WTC11 (cell line): ENCODE data around the gene PPM1A. TPM values are rescaled to one million over a fixed set of nuclear protein-coding genes. Genes with fewer than 3 reads are reported as not detected.
"Not testable (repeated sequence)": the region's sequence is repeated elsewhere in the genome, so short reads cannot be mapped to it uniquely, and the experiment has no call there.

Experiments
- ATAC-seq: fragments of 200-7000 bp; cut with Tn5 transposase; 2 replicates; pipeline ENCODE4 v1.10.0; 2021; ENCODE audit warnings: mild to moderate bottlenecking, moderate library complexity
- CTCF ChIA-PET: fragments of 300-600 bp; sonication (Branson Sonifier 250); formaldehyde crosslinking; loops from one replicate; lab custom pipeline; 2021; ENCODE audit warnings: antibody characterized with exemption; lab: Charles Lee
- POLR2A ChIA-PET: fragments of 350-600 bp; sonication (Branson Sonifier 250); formaldehyde crosslinking; loops from one replicate; lab custom pipeline; 2021; ENCODE audit warnings: antibody characterized with exemption; lab: Charles Lee
- DNase-seq: peaks from one replicate; pipeline ENCODE4 v3.0.0; 2021; ENCODE audit warnings: low spot score
- H3K27ac Mint-ChIP-seq: 2 replicates; pipeline ENCODE4 v1.8.0; 2021; ENCODE audit warnings: mixed read lengths
- H3K27me3 Mint-ChIP-seq: 2 replicates; pipeline ENCODE4 v1.8.0; 2021; ENCODE audit warnings: low read depth, mild to moderate bottlenecking, moderate library complexity, mixed read lengths
- H3K36me3 Mint-ChIP-seq: 2 replicates; pipeline ENCODE4 v1.8.0; 2021; ENCODE audit warnings: mixed read lengths
- H3K4me1 Mint-ChIP-seq: 2 replicates; pipeline ENCODE4 v1.8.0; 2022; ENCODE audit warnings: mixed read lengths
- H3K4me3 Mint-ChIP-seq: 2 replicates; pipeline ENCODE4 v1.8.0; 2021; ENCODE audit warnings: mild to moderate bottlenecking, moderate library complexity, mixed read lengths
- H3K9me3 Mint-ChIP-seq: 2 replicates; pipeline ENCODE4 v1.8.0; 2021; ENCODE audit warnings: mixed read lengths
- ATF6 ChIP-seq: sonication (generic); formaldehyde crosslinking; IDR thresholded peaks from 2 replicates; pipeline ENCODE4 v1.8.1; 2023; ENCODE audit warnings: mild to moderate bottlenecking, missing genetic modification reagents
- CREB1 ChIP-seq: sonication (generic); formaldehyde crosslinking; IDR thresholded peaks from 2 replicates; pipeline ENCODE4 v1.8.0; 2023; ENCODE audit warnings: mild to moderate bottlenecking, missing genetic modification reagents
- E2F4 ChIP-seq: sonication (generic); formaldehyde crosslinking; IDR thresholded peaks from 2 replicates; pipeline ENCODE4 v1.8.1; 2022; ENCODE audit warnings: low read depth, mild to moderate bottlenecking, moderate library complexity, missing genetic modification reagents, borderline replicate concordance
- ETV6 ChIP-seq: sonication (generic); formaldehyde crosslinking; IDR thresholded peaks from 2 replicates; pipeline ENCODE4 v1.8.1; 2022; ENCODE audit warnings: mild to moderate bottlenecking, missing genetic modification reagents
- FOXK1 ChIP-seq: sonication (generic); formaldehyde crosslinking; IDR thresholded peaks from 2 replicates; pipeline ENCODE4 v1.8.0; 2022; ENCODE audit warnings: mild to moderate bottlenecking, moderate library complexity, missing genetic modification reagents
- FOXP1 ChIP-seq: sonication (generic); formaldehyde crosslinking; IDR thresholded peaks from 2 replicates; pipeline ENCODE4 v1.8.0; 2022; ENCODE audit warnings: missing genetic modification reagents, mild to moderate bottlenecking, moderate library complexity, borderline replicate concordance
- HMGA2 ChIP-seq: fragments of 250-450 bp; sonication (Bioruptor Pico); IDR thresholded peaks from 2 replicates; pipeline ENCODE4 v1.4.0; 2021; ENCODE audit warnings: mild to moderate bottlenecking, moderate library complexity
- IRF2 ChIP-seq: sonication (generic); formaldehyde crosslinking; IDR thresholded peaks from 2 replicates; pipeline ENCODE4 v1.8.0; 2022; ENCODE audit warnings: low read depth, missing genetic modification reagents, borderline replicate concordance
- MLX ChIP-seq: sonication (generic); formaldehyde crosslinking; IDR thresholded peaks from 2 replicates; pipeline ENCODE4 v1.8.1; 2023; ENCODE audit warnings: mild to moderate bottlenecking, missing genetic modification reagents, moderate library complexity
- MXD4 ChIP-seq: fragments of 250-450 bp; sonication (Bioruptor Pico); IDR thresholded peaks from 2 replicates; pipeline ENCODE4 v1.8.0; 2021; ENCODE audit warnings: mild to moderate bottlenecking, moderate library complexity, borderline replicate concordance
- MYBL2 ChIP-seq: sonication (generic); formaldehyde crosslinking; IDR thresholded peaks from 2 replicates; pipeline ENCODE4 v1.8.1; 2023; ENCODE audit warnings: mild to moderate bottlenecking, moderate library complexity, missing genetic modification reagents
- NFE2L1 ChIP-seq: sonication (generic); formaldehyde crosslinking; IDR thresholded peaks from 2 replicates; pipeline ENCODE4 v1.8.1; 2023; ENCODE audit warnings: missing genetic modification reagents
- NFYB ChIP-seq: sonication (generic); formaldehyde crosslinking; conservative IDR thresholded peaks from 2 replicates; pipeline ENCODE4 v1.8.0; 2022; ENCODE audit warnings: low read depth, missing genetic modification reagents
- NR2C2 ChIP-seq: sonication (generic); formaldehyde crosslinking; IDR thresholded peaks from 2 replicates; pipeline ENCODE4 v1.8.0; 2022; ENCODE audit warnings: mild to moderate bottlenecking, missing genetic modification reagents
- SMAD4 ChIP-seq: sonication (generic); formaldehyde crosslinking; IDR thresholded peaks from 2 replicates; pipeline ENCODE4 v1.8.0; 2022; ENCODE audit warnings: mild to moderate bottlenecking, missing genetic modification reagents
- ZNF219 ChIP-seq: sonication (generic); formaldehyde crosslinking; IDR thresholded peaks from 2 replicates; pipeline ENCODE4 v1.8.0; 2023; ENCODE audit warnings: missing genetic modification reagents, mild to moderate bottlenecking, borderline replicate concordance
- ZNF263 ChIP-seq: sonication (generic); formaldehyde crosslinking; IDR thresholded peaks from 2 replicates; pipeline ENCODE4 v1.8.1; 2022; ENCODE audit warnings: low read depth, mild to moderate bottlenecking, moderate library complexity, missing genetic modification reagents
- ZNF423 ChIP-seq: fragments of 250-450 bp; sonication (Bioruptor Pico); IDR thresholded peaks from 2 replicates; pipeline ENCODE4 v2.1.2; 2022; ENCODE audit warnings: mild to moderate bottlenecking, moderate library complexity
- total RNA-seq: library from RNA; stranded (reverse); gene quantifications from 3 replicates; pipeline ENCODE4 v1.2.3, GENCODE V29; 2021
- TF ChIP-seq, protein P1 (sequence below): sonication (generic); formaldehyde crosslinking; IDR thresholded peaks from 2 replicates; pipeline ENCODE4 v1.8.0; 2022; ENCODE audit warnings: mild to moderate bottlenecking, missing genetic modification reagents
- TF ChIP-seq, protein P2 (sequence below): fragments of 250-450 bp; sonication (Bioruptor Pico); conservative IDR thresholded peaks from 2 replicates; pipeline ENCODE4 v1.9.0; 2021; ENCODE audit warnings: mild to moderate bottlenecking
- TF ChIP-seq, protein P3 (sequence below): sonication (generic); formaldehyde crosslinking; IDR thresholded peaks from 2 replicates; pipeline ENCODE4 v1.8.1; 2023; ENCODE audit warnings: mild to moderate bottlenecking, missing genetic modification reagents

PPM1A gene
- total RNA-seq, 1 experiment from 2014 or later = 52.5 TPM

- Mint-ChIP-seq H3K4me3 (no peak overlapping the region), H3K4me1 (peaks cover 73% of the 10 kb centered on the region), H3K36me3 (peaks cover 11% of the 10 kb centered on the region), H3K27me3 (no peaks in the 10 kb centered on the region), H3K9me3 (peaks cover 14% of the 10 kb centered on the region), H3K27ac (0 out of 2 replicates have a peak overlapping the region, but pooled peaks have one; percentile 50)
- TF ChIP-seq E2F4 (CRISPR knock-in tag) (no peak), MXD4 (CRISPR knock-in tag) (no peak)
- TF ChIP-seq, protein P1, sequence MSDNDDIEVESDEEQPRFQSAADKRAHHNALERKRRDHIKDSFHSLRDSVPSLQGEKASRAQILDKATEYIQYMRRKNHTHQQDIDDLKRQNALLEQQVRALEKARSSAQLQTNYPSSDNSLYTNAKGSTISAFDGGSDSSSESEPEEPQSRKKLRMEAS (CRISPR knock-in tag) = 0 out of 2 replicates have a peak, but pooled peaks have one; percentile 26
- CTCF ChIA-PET = interaction anchor here (1.0 to 2.6 kb wide), 3 partner anchors 13 to 49 kb away, joined by 6 to 21 read pairs (median 8); no protein-coding TSS in a partner anchor
- no peak for DNase-seq
- ATAC-seq = peak; percentile 15
- POLR2A ChIA-PET = no interaction called here
Observed at GRCh38 chr14:60315196-60315990, 66.4 kb downstream of the PPM1A start.

DNA sequence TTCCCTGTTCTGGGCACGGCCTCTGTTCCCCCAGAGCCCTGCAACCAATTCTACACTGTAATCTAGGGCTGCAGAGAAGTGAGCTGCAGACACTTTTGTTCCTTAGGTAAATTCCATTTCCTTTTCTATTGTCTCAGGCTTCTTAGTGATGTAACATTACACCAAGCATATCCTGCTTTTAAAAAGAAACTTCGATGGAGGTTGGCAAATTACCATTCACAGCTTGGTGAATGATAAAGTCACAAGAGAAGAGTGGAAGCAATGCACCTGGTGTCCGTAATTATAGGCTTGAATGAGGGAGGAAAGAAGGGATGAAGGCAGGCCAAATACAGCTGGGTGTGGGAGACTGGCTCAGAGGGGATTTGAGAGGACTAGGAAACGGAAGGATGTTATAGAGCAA, 68.6 kb downstream of the PPM1A start:
- CTCF ChIA-PET = interaction anchor here (0.7 to 2.6 kb wide), 6 partner anchors 10 to 189 kb away, joined by 3 to 21 read pairs (median 6); no protein-coding TSS in a partner anchor
- Mint-ChIP-seq H3K27me3 (no peaks in the 10 kb centered on the region; the same call in 1 of the 2 replicates), H3K9me3 (peaks cover 21% of the 10 kb centered on the region), H3K27ac (peak overlapping the region; percentile 97), H3K4me1 (peaks cover 59% of the 10 kb centered on the region), H3K36me3 (peaks cover 19% of the 10 kb centered on the region), H3K4me3 (peak overlapping the region; percentile 31)
- ATAC-seq = peak; percentile 77
- DNase-seq = no peak
- POLR2A ChIA-PET = interaction anchor here (0.8 to 1.1 kb wide), 3 partner anchors 69 to 226 kb away, joined by 3 to 6 read pairs (median 4); partner anchors contain the start of genes PCNX4 and PPM1A
- TF ChIP-seq FOXP1 (CRISPR knock-in tag) = no peak
- TF ChIP-seq, protein P2, sequence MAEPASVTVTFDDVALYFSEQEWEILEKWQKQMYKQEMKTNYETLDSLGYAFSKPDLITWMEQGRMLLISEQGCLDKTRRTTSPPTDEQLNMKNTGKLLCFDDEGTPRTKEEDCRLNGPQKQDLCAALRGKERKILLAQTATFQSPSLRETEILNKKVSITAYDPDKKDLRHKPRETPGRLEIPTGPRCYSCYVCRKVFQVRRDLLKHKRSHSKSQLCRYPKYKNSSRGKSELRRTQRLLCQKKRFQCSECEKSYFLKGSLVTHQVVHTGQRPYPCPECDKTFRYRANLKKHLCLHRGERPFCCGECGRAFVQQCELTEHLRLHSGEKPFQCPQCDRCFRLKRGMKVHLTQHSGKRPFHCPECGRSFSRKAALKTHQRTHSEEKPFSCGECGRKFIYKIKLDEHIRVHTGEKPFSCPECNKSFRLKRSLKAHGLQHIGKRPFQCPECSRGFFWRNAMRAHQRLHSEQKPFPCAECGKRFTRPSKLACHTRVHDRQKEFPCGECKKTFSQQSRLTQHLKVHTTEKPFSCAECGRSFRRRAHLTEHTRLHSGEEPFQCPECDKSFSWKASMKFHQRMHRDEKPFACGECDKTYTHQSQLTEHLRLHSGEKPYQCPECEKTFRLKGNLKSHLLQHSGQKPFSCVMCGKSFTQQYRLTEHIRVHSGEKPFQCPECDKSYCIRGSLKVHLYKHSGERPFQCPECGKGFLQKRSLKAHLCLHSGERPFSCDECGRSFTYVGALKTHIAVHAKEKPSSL (CRISPR knock-in tag) = no peak
- no peak for TF ChIP-seq ATF6 (CRISPR knock-in tag)
- no peak for TF ChIP-seq NR2C2 (CRISPR knock-in tag)
- no peak for TF ChIP-seq MLX (CRISPR knock-in tag)
- no peak for TF ChIP-seq NFYB
- no peak for TF ChIP-seq ZNF219 (CRISPR knock-in tag)
- TF ChIP-seq IRF2 = no peak
- peak; percentile 43; the same call in 1 of the 2 replicates for TF ChIP-seq FOXK1 (CRISPR knock-in tag)
- TF ChIP-seq, protein P3, sequence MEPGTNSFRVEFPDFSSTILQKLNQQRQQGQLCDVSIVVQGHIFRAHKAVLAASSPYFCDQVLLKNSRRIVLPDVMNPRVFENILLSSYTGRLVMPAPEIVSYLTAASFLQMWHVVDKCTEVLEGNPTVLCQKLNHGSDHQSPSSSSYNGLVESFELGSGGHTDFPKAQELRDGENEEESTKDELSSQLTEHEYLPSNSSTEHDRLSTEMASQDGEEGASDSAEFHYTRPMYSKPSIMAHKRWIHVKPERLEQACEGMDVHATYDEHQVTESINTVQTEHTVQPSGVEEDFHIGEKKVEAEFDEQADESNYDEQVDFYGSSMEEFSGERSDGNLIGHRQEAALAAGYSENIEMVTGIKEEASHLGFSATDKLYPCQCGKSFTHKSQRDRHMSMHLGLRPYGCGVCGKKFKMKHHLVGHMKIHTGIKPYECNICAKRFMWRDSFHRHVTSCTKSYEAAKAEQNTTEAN (CRISPR knock-in tag) = 0 out of 2 replicates have a peak, but pooled peaks have one; percentile 22
- no peak for TF ChIP-seq SMAD4
- TF ChIP-seq ZNF423 (CRISPR knock-in tag) = no peak
- no peak for TF ChIP-seq NFE2L1 (CRISPR knock-in tag)
- TF ChIP-seq CREB1 (CRISPR knock-in tag) = no peak
- no peak for TF ChIP-seq HMGA2
- 0 out of 2 replicates have a peak, but pooled peaks have one; percentile 50 for TF ChIP-seq MYBL2 (CRISPR knock-in tag)
- TF ChIP-seq ZNF263 (CRISPR knock-in tag) = no peak
- TF ChIP-seq ETV6 (CRISPR knock-in tag) = peak; percentile 57; the same call in 1 of the 2 replicates

DNA sequence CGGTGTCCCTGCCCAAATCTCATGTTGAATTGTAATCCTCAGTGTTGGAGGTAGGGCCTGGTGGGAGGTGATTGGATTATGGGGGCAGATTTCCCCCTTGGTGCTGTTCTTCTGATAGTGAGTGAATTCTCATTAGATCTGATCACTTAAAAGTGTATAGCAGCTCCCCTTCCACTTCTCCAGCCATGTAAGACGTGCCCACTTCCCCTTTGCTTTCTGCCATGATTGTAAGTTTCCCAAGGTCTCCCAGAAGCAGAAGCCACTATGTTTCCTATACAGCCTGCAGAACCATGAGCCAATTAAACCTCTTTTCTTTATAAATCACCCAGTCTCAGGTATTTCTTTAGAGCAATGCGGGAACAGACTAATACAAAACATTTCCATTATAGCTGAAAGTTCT, 71.8 kb downstream of the PPM1A start:
- H3K27me3 Mint-ChIP-seq, ATAC-seq, H3K4me3 Mint-ChIP-seq, H3K27ac Mint-ChIP-seq, DNase-seq, POLR2A ChIA-PET: not testable (repeated sequence)
- CTCF ChIA-PET = interaction anchor here (1.2 to 1.6 kb wide), 2 partner anchors 11 to 29 kb away, joined by 4 to 6 read pairs; no protein-coding TSS in a partner anchor
- H3K36me3 Mint-ChIP-seq = peaks cover 22% of the 10 kb centered on the region
- peaks cover 21% of the 10 kb centered on the region for H3K9me3 Mint-ChIP-seq
- peaks cover 55% of the 10 kb centered on the region for H3K4me1 Mint-ChIP-seq
